GM12872 (cell line): Measurements from ENCODE around the gene ODAD2.

Experiments used
- CTCF ChIP-seq: IDR thresholded peaks from 3 replicates; pipeline ENCODE4 v1.5.1; 2011; ENCODE audit warnings: low read depth, mild to moderate bottlenecking, low read length, moderate library complexity; ENCODE audit not compliant: insufficient read depth

The ODAD2 gene

GRCh38 chr10:27826369-27826768 is 172.5 kb downstream of the ODAD2 start:
- TF ChIP-seq CTCF, result no peak

GRCh38 chr10:27822301-27822700 is 176.6 kb downstream of the ODAD2 start:
- TF ChIP-seq CTCF, result no peak

GRCh38 chr10:27820637-27821036 is 178.2 kb downstream of the ODAD2 start:
- no peak for TF ChIP-seq CTCF

GRCh38 chr10:27819781-27820531 is 178.9 kb downstream of the ODAD2 start:
- TF ChIP-seq CTCF, result no peak

GRCh38 chr10:27816320-27816719 is 182.6 kb downstream of the ODAD2 start:
- TF ChIP-seq CTCF, result no peak

GRCh38 chr10:27815846-27816245 is 183.0 kb downstream of the ODAD2 start:
- TF ChIP-seq CTCF, result no peak

- no peak for TF ChIP-seq CTCF
Measured at GRCh38 chr10:27815261-27815660, 183.6 kb downstream of the ODAD2 start.
